Brain microvascular endothelial cell (primary cell): ENCODE data around the gene SRRM3.
"Not testable (repeated sequence)": the region's sequence is repeated elsewhere in the genome, so short reads cannot be mapped to it uniquely, and the experiment has no call there.

Experiments
- DNase-seq: peaks from one replicate; pipeline ENCODE4 v3.0.0-alpha.2; 2020
- H3K27ac ChIP-seq: fragments of 250-450 bp; sonication (Bioruptor Pico); 2 replicates; pipeline ENCODE4 v1.5.1; 2020; ENCODE audit warnings: mild to moderate bottlenecking, moderate library complexity
- H3K27me3 ChIP-seq: fragments of 250-450 bp; sonication (Bioruptor Pico); replicated peaks from 2 replicates; pipeline ENCODE4 v1.5.1; 2020; ENCODE audit warnings: mild to moderate bottlenecking
- H3K36me3 ChIP-seq: fragments of 250-450 bp; sonication (Bioruptor Pico); replicated peaks from 2 replicates; pipeline ENCODE4 v1.5.1; 2020; ENCODE audit warnings: mild to moderate bottlenecking
- H3K4me3 ChIP-seq: 2 replicates; pipeline ENCODE4 v1.5.1; 2011; ENCODE audit warnings: low read depth, mild to moderate bottlenecking, control low read depth, low read length, moderate library complexity
- in situ Hi-C: cut with HindIII; loops from 2 replicates; pipeline ENCODE4 v1.10.0; 2017; ENCODE audit warnings: low sequenced_read_pairs, low pct_ligation_motif_present
- TF ChIP-seq, protein P1 (sequence below): IDR thresholded peaks from 2 replicates; pipeline ENCODE4 v1.5.1; 2011; ENCODE audit warnings: low read depth, mild to moderate bottlenecking, moderate library complexity, low read length, control low read depth, inconsistent platforms; ENCODE audit errors: missing control alignments

The SRRM3 gene

DNA sequence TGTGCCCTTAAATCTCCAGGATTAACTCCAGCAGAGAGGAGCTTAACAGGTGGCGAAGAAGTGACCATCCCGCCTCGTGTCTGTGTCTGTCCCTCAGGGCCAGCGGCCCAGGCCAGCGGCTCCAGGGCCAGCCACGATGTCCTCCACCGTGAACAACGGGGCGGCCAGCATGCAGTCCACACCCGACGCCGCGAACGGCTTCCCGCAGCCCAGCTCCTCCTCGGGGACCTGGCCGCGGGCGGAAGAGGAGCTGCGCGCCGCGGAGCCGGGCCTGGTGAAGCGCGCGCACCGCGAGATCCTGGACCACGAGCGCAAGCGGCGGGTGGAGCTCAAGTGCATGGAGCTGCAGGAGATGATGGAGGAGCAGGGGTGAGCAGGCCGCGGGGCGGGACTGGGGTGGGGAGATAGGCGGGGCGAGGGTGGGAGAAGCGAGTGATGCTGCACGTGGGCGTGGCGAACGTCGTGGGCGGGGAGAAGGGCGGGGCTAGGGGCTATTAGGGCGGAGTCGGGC lies 33.3 kb downstream of the SRRM3 start:
- in situ Hi-C loops = no loop called here
- TF ChIP-seq, protein P1, sequence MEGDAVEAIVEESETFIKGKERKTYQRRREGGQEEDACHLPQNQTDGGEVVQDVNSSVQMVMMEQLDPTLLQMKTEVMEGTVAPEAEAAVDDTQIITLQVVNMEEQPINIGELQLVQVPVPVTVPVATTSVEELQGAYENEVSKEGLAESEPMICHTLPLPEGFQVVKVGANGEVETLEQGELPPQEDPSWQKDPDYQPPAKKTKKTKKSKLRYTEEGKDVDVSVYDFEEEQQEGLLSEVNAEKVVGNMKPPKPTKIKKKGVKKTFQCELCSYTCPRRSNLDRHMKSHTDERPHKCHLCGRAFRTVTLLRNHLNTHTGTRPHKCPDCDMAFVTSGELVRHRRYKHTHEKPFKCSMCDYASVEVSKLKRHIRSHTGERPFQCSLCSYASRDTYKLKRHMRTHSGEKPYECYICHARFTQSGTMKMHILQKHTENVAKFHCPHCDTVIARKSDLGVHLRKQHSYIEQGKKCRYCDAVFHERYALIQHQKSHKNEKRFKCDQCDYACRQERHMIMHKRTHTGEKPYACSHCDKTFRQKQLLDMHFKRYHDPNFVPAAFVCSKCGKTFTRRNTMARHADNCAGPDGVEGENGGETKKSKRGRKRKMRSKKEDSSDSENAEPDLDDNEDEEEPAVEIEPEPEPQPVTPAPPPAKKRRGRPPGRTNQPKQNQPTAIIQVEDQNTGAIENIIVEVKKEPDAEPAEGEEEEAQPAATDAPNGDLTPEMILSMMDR = no peak
- Histone ChIP-seq H3K27me3 (no peaks in the 10 kb centered on the region), H3K4me3 (peak overlapping the region; percentile 26), H3K36me3 (no peaks in the 10 kb centered on the region), H3K27ac (no peak overlapping the region)
- peak; percentile 86 for DNase-seq

DNA sequence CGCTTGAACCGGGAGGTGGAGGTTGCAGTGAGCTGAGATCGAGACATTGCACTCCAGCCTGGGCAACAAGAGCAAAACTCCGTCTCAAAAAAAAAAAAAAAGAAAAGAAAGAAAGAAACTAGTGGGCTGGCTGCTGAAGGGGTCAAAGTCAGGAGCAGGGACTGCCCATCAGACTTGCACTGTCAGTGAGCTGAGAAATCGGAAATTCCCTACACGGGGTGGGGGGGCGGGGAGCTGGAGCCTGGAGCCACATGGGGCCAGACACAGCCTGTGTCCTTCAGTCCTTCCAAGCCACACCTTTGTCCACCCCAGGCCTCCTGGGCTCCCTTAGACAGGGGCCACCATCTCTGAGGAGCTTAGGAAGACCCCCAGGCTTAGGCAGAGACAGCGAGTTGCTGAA lies 34.5 kb downstream of the SRRM3 start:
- TF ChIP-seq, protein P1 = no peak
- no peaks in the 10 kb centered on the region for H3K36me3 ChIP-seq
- H3K27ac ChIP-seq = no peak overlapping the region
- no peak overlapping the region for H3K4me3 ChIP-seq
- no peaks in the 10 kb centered on the region for H3K27me3 ChIP-seq
- DNase-seq = no peak
- in situ Hi-C loops = no loop called here

DNA sequence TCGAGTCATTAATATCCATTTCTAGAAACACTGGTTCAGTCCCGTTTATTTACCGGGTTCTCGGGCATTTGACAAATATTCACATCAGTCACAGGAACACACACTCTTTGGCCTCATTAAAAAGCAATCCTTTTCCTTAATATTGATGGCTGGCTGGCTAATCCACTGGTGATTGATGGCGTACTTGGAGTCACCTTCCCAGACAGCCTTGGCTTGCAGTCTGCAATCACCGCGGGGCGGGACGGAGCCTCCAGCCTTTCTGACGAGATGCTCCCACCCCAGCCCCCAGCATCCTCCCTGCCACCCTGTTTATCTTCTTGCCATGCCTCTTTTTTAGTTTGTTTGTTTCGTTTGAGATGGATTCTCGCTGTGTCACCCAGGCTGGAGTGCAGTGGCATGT lies 36.6 kb downstream of the SRRM3 start:
- DNase-seq = no peak
- Histone ChIP-seq H3K27me3 (no peaks in the 10 kb centered on the region), H3K27ac (no peak overlapping the region), H3K36me3 (no peaks in the 10 kb centered on the region), H3K4me3 (no peak overlapping the region)
- TF ChIP-seq, protein P1 = no peak
- in situ Hi-C loops = no loop called here

DNA sequence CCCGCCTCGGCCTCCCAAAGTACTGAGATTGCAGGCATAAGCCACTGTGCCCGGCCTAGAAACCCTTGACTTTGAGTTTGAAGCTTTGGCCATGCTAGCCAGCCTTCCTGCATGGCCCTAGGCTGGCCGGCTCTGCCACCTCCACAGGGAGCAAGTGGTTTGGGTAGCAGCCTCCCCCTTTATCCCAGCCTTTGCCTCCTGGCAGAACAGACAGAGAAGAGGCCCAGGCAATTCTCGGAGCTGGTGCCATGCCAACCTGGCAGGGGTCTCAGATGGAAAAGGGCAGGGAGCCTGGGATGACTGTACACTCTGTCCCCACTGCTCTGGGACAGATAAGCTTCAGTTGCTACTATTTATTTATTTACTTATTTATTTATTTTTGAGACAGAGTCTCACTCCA lies 39.4 kb downstream of the SRRM3 start:
- Histone ChIP-seq H3K4me3 (no peak overlapping the region), H3K36me3 (no peaks in the 10 kb centered on the region), H3K27me3 (no peaks in the 10 kb centered on the region), H3K27ac (no peak overlapping the region)
- in situ Hi-C loops = no loop called here
- no peak for DNase-seq
- TF ChIP-seq, protein P1 = no peak

DNA sequence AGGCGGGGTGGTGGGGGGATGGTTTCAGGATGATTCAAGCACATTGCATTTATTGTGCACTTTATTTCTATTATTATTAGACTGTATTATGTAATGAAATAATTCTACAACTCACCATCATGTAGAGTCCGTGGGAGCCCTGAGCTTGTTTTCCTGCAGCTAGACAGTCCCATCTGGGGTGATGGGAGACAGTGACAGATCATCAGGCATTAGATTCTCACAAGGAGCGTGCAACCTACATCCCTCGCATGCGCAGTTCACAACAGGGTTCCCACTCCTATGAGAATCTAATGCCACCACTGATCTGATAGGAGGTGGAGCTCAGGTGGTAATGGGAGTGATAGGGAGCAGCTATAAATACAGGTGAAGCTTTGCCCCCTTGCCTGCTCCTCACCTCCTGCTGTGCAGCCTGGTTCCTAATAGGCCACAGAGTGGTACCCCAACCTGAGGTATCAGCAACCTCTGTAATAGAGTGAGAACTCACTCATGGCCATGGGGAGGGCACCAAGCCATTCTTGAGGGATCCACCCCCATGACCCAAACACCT lies 40.9 kb downstream of the SRRM3 start:
- DNase-seq, H3K27ac ChIP-seq, in situ Hi-C loops, H3K27me3 ChIP-seq, H3K4me3 ChIP-seq, H3K36me3 ChIP-seq: not testable (repeated sequence)

DNA sequence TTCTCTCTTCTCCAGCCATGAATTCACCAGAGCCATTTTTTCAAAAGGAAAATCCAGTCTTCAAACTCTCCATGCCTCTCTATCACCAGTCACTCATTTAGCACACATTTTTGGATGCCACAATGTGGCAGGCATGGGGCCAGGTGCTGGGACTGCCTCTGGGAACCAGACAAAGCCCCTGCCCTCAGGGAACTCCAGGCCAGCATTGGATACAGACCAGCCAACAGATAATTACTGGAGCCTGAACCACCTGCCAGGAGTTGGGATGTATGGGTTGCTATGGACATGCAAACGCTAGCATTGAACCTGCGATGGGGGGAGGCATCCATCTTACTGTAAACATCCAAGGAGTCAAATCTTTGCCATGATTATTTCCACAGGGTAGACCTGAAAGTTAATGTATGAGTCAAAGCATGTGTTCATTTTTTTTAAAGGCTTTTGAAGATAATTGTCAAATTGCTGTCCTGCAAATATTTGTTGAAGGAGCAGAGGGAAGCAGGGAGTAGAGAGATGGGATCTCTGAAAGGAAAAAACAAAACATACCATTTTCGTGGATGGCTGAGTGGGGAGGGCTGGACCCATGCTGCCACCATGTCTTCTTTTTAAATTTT lies 43.2 kb downstream of the SRRM3 start:
- in situ Hi-C loops = no loop called here
- DNase-seq = no peak
- H3K4me3 ChIP-seq = no peak overlapping the region
- TF ChIP-seq, protein P1 = no peak
- no peak overlapping the region for H3K27ac ChIP-seq
- no peaks in the 10 kb centered on the region for H3K27me3 ChIP-seq
- H3K36me3 ChIP-seq = no peaks in the 10 kb centered on the region
